Measurements from ENCODE around the gene ANO7. TPM values are rescaled to one million over a fixed set of nuclear protein-coding genes. Genes with fewer than 3 reads are reported as not detected.

The ANO7 gene
- total RNA-seq, 1 donor from 2014 or later: 1.4 TPM

DNA sequence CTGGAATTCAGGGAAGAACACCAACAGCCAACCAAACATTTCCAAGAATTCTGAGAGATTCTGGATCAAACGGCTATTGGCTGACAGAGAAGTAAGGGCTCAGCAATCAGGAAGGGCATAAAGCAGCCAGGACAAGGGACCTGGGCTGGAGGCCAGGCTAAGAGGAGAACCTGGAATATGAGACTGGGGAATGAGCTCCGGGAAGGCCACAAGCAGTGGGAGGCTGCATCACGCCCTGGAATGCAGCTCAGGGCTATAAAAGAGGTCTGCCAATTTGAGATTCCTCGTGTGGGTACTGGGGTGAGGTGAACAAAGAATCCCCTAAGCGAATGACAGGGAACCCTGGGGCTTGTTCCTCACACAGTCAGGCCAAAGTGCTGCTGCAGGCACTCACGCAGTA lies 60.4 kb downstream of the ANO7 start:
- DNase-seq (ENCODE audit: low spot score): no peak

DNA sequence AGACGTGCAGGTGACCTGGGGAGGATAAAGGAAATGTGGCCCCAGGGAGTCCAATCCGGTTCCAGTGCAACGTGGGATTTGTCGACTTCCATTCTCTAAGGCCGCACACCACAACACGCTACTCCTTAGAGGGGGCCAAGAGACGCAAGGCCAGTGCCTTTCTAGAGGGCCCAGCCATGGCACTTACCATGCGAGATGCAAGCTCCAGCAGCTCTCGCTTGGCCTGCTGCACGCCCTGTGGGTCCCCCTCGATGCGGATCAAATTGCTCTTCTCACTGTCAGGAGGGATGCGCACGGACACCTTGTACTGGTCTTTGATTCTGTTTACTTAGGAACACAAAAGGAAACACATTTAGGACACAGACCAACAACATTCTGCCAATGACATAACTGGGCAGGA lies 61.2 kb downstream of the ANO7 start:
- no peak for DNase-seq (ENCODE audit: low spot score)

GRCh38 chr2:241252778-241253475 lies 64.5 kb downstream of the ANO7 start:
- no peak for DNase-seq (ENCODE audit: low spot score)

DNA sequence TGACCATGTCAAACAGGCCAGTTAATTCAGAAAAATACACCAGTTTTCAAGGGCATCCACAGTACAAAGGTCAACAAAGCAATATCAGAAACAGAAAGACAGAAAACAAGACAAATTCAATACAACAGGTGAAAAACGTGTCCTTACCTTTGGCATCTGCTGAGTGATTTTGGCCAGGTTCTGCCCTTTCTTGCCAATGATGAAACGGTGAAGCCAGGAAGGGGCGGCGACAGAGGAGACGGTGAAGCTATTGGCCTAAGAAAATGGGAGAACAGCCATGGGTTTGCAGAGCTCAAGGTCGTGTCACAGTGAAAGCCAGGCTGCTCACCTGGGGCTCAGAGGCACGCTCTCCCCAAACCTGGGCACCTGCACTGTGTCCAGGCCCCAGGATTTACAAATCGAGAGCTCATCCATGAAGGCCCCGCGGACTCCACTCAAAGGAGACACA lies 66.5 kb downstream of the ANO7 start:
- no peak for DNase-seq (ENCODE audit: low spot score)

DNA sequence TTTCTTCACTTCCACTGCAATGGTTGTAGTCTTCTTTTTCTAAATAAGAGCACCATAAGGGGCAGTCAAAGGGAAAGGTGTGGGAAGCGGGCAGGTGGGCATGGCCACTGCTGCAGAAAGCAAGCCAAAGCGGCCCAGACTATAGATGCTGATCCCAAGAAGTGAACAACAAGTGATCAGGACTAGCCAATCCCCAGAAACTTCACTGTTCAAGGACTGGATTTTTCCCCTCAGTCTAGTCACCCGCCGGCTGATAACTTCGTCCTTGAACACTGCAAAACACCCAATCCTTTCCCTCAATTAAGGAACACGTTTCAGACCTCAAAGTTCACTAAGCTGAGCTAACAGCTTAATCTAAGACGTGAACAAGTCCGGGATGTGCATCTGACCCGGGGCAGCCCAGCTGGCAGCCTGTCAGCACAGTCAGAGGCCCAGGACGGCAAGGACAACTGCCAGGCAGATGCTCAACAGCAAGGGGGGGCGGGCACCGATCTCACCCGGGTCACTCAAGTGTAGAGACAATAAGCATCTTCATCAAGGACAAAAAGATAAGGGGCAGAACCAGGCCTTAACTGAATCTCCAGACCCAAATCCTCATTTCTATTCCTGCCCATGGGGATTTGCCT lies 67.2 kb downstream of the ANO7 start:
- DNase-seq (ENCODE audit: low spot score): peak; percentile 37

DNA sequence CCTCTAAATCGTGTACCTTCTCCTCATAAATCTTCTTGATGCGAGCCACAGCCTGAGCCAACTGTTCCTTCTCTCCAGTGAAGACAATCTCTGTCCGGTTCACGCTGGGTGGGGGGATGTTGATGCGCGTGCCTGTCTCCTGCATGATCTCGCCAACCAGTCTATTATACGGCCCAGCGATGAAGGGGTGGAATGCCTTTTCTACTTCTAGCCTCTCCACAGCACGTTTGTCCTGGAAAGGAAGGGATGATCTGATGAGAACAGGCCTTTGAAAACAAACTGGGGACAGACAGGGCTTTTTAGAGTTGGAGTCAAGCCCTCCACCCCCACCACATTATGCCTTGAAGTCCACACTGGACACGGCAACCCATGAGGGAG lies 67.7 kb downstream of the ANO7 start:
- DNase-seq (ENCODE audit: low spot score): peak; percentile 12

DNA sequence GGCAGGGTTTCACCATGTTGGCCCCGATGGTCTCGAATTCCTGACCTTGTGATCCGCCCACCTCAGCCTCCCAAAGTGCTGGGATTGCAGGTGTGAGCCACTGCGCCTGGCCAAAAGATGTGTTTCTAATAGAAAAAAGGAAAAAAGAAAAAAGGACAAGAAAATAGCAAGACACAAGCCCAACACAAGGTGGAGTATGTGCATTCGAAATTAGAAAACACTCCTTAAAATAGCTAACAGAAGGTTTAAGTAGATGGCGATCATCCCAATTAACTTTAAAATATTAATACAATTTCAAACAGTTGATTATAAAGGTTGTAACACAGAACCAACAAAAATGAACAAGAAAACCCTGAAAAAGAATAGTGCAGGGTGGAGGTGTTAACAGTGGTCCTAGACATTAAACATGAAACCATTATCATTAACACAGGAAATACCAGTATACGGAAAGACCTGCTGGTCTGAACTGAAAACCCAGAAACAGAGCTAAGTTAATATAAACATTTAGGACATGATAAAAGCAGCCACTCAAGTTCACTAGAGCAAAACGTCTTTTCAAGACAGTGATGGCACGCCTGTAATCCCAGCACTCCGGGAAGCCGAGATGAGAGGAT lies 69.0 kb downstream of the ANO7 start:
- no peak for DNase-seq (ENCODE audit: low spot score)

GRCh38 chr2:241258505-241259280 lies 70.2 kb downstream of the ANO7 start:
- DNase-seq (ENCODE audit: low spot score): no peak

DNA sequence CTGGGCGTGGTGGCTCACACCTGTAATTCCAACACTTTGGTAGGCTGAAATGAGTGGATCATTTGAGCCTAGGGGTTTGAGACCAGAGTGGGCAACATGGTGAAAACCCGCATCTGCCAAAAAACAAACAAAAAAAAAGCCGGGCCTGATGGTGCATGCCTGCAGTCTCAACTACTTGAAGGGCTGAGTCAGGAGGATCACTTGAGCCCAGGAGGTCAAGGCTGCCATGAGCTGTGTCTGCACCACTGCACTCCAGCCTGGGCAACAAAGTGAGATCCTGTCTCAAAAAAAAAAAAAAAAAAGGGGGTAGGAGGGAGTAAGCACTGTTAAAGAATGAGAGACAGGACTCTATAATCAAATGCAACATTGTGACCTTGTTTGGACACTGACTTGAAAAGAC lies 72.4 kb downstream of the ANO7 start:
- DNase-seq (ENCODE audit: low spot score): no peak

- DNase-seq (ENCODE audit: low spot score): no peak
Observed at GRCh38 chr2:241261628-241262027, 73.2 kb downstream of the ANO7 start.

DNA sequence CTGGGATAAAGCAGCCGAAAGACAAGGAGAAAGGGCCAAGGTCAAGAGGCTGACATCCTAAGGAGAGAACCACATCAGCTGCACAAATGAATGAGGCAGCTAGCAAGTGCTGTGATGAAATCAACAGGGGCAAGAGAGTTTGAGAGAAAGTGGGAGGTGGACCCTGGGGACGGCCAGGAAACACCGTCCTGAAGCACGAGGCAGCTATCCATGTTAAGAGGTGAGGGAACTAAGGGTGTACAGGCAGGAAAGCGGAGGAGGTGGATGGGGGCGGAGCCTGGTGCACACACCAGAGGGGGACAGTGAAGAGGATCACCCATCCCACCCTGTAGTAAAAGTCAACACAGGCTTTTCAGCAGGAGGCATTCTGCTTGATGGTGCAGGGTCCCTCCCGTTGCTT lies 74.6 kb downstream of the ANO7 start:
- no peak for DNase-seq (ENCODE audit: low spot score)

- DNase-seq (ENCODE audit: low spot score): no peak
Observed at GRCh38 chr2:241265506-241265905, 77.0 kb downstream of the ANO7 start.

DNA sequence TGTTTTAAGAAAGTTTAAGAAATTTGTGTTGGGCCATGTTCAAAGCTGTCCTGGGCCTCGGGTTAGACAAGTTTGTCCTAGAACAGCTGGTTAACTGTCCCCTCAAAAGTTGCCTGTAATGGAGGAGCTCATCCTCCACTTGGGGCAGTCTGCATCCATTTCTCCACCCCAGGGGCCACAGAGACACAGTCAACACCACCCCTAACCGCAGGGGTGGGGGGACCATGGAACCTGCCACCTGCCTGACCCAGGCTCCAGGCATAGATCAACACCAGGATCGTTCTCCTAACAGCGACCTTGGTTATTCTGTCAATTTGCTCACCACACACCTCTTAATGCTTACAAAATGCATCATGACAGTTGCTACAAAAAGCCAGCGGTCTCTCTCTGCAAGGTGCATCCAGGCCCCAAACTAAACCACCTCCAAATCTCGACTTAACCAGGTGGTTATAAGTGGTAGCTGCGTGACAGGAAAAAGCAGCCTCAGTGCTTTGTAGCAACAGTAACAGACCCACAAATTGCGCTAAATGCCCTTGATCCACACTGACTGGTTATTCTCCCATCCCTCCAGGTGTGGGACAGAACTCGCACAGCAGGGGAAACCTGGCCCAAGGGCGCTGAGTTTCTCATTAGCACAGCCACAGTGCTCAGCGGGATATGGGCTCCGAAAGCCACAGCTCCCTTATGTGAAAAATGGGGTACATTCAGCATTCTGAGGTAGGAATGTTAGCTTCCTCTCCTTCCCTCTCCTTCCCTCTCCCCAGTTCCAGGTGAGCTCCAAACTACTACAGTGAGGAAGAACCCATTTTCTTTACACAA lies 79.0 kb downstream of the ANO7 start:
- DNase-seq (ENCODE audit: low spot score): no peak

DNA sequence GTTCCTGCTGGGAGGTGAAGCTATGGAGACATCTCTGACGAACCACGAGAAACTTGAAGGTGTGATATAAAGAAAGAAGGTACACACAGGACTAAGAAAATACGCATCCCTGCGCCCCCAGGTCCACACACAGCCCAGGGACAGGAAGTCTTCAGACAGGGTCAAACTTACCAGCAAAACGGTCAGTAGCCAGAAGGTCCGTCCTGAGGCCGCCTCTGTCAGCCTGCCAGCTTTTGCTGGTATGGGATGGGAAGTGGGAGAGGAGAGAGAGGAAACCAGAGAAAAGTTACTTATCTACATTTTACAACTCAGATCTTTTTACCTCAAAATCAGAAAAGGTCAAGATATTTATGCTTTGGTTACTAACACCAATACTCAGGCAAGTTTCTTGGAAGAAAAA lies 79.8 kb downstream of the ANO7 start:
- no peak for DNase-seq (ENCODE audit: low spot score)

GRCh38 chr2:241268716-241269445 lies 80.4 kb downstream of the ANO7 start:
- DNase-seq (ENCODE audit: low spot score): no peak

- no peak for DNase-seq (ENCODE audit: low spot score)
Observed at GRCh38 chr2:241269707-241270520, 81.4 kb downstream of the ANO7 start.

- no peak for DNase-seq (ENCODE audit: low spot score)
Observed at GRCh38 chr2:241270531-241270930, 82.1 kb downstream of the ANO7 start.

GRCh38 chr2:241271706-241272302 lies 83.3 kb downstream of the ANO7 start:
- DNase-seq (ENCODE audit: low spot score): peak; percentile 88

All from ureter (tissue), 1 donor.